Right lobe of liver (tissue), 6 donors: ENCODE results near the gene PLS1. TPM values are rescaled to one million over a fixed set of nuclear protein-coding genes. Genes with fewer than 3 reads are reported as not detected.

ENCODE experiments used
- ATAC-seq, 4 donors: fragments of 200-7000 bp; cut with Tn5 transposase; one replicate each; pipeline ENCODE4 v1.9.1; 2020; ENCODE audit warnings: mild to moderate bottlenecking in 4 of 4, moderate library complexity in 4 of 4
- DNase-seq, 3 donors: peaks; one replicate each; pipeline ENCODE4 v3.0.0-alpha.2; 2020
- H3K27ac ChIP-seq, 3 donors: fragments of 200-600 bp; one replicate each; pipeline ENCODE4 v1.8.0; 2022
- H3K27me3 ChIP-seq, 2 donors: fragments of 200-600 bp; one replicate each; pipeline ENCODE4 v1.8.0; 2022
- H3K36me3 ChIP-seq, 4 donors: fragments of 200-600 bp; sonication (generic) in 1 of 4; one replicate each; pipeline versions ENCODE4 v1.5.1 to v1.8.0; 2017 to 2022; ENCODE audit warnings: control low read depth in 1 of 4
- H3K4me1 ChIP-seq, 4 donors: fragments of 200-600 bp; sonication (generic) in 1 of 4; one replicate each; pipeline versions ENCODE4 v1.5.1 to v1.8.0; 2017 to 2022; ENCODE audit warnings: control low read depth in 1 of 4
- H3K4me3 ChIP-seq, 3 donors: fragments of 200-600 bp; one replicate each; pipeline ENCODE4 v1.8.0; 2022
- H3K9me3 ChIP-seq, 4 donors: fragments of 200-600 bp; sonication (generic) in 1 of 4; one replicate each; pipeline versions ENCODE4 v1.5.1 to v1.8.0; 2017 to 2022; ENCODE audit warnings: control low read depth in 1 of 4
- POLR2A ChIP-seq: fragments of 450-650 bp; IDR thresholded peaks from one replicate; pipeline ENCODE4 v1.6.1; 2017; ENCODE audit warnings: antibody characterized with exemption, mild to moderate bottlenecking
- WGBS: methylation state at CpG from one replicate; pipeline ENCODE4 v1.1.6; 2018; ENCODE audit warnings: low coverage, low lambda C conversion rate; ENCODE audit not compliant: insufficient coverage; ENCODE audit errors: missing lambda C conversion rate; 5-methylcytosine and 5-hydroxymethylcytosine counted together
- intact Hi-C, 2 donors: fragments of 100-400 bp; cut with DNase I; formaldehyde crosslinking; loops; one replicate each; pipeline versions ENCODE4 v1.11.2 to v1.14.1; 2022
- total RNA-seq, 6 experiments: library from RNA; depleted of rRNA in 2 of 6; stranded (reverse); fragments of >200 nt in 2 of 6; fragmentation: NEBNext Ultra II Directional in 3 of 6; extraction: Animal tissue kit (Norgen Biotek cat#: 25700) in 3 of 6; gene quantifications; one replicate each; pipeline versions ENCODE4 v1.1.0 to v1.2.4, GENCODE V29; 2016 to 2023
- TF ChIP-seq, protein P1 (sequence below), 4 donors: fragments of 200-600 bp in 3 of 4; fragments of 450-650 bp in 1 of 4; IDR thresholded peaks; one replicate each; pipeline versions ENCODE4 v1.5.1 to v1.8.0; 2016 to 2022; ENCODE audit warnings: antibody characterized with exemption in 4 of 4, mild to moderate bottlenecking in 2 of 4
- donor health status: DM: no; HTN: yes; CAD: no.
- donor health status: DM: no; HTN: no; CAD: no.
- donor health status: DM: no; HTN: no; CAD: no.
- donor health status: DM: no; HTN: yes; CAD: no.
- donor health status: DM: no; HTN: yes; CAD: no.

Gene PLS1
- total RNA-seq, 6 experiments from 2014 or later: 13.0 to 30.5 (median 18.2) TPM

DNA sequence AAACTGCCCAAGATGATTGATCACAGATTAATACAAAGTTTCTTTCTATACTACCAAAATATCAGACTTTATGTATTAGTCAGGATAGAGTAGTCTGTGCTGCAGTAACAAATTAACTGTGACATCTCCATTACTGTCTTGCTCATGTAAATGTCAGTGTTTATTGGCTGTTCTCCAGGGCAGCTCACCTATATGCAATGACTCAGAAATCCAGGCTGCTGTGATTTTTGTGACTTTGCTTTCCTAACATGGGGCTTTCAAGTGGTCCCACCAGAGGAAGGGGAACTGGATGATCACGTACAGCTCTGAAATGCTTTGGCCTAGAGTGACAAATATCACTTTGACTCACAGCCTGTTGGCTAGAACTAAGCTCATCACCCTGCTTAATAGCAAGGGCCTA lies 12.9 kb downstream of the PLS1 start:
- H3K27me3 ChIP-seq: no peaks in the 10 kb centered on the region
- no peak for DNase-seq
- no peaks in the 10 kb centered on the region for H3K36me3 ChIP-seq
- H3K4me3 ChIP-seq: no peak overlapping the region
- no peaks in the 10 kb centered on the region for H3K9me3 ChIP-seq
- H3K4me1 ChIP-seq: no peaks in the 10 kb centered on the region
- intact Hi-C loops: no loop called here
- TF ChIP-seq, protein P1, sequence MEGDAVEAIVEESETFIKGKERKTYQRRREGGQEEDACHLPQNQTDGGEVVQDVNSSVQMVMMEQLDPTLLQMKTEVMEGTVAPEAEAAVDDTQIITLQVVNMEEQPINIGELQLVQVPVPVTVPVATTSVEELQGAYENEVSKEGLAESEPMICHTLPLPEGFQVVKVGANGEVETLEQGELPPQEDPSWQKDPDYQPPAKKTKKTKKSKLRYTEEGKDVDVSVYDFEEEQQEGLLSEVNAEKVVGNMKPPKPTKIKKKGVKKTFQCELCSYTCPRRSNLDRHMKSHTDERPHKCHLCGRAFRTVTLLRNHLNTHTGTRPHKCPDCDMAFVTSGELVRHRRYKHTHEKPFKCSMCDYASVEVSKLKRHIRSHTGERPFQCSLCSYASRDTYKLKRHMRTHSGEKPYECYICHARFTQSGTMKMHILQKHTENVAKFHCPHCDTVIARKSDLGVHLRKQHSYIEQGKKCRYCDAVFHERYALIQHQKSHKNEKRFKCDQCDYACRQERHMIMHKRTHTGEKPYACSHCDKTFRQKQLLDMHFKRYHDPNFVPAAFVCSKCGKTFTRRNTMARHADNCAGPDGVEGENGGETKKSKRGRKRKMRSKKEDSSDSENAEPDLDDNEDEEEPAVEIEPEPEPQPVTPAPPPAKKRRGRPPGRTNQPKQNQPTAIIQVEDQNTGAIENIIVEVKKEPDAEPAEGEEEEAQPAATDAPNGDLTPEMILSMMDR (IDR thresholded peaks at IDR 0.05): no peak
- TF ChIP-seq POLR2A: no peak
- no peak for ATAC-seq
- H3K27ac ChIP-seq: no peak overlapping the region
- 88% methylated on average over 1 of the region's 1 CpG for WGBS

DNA sequence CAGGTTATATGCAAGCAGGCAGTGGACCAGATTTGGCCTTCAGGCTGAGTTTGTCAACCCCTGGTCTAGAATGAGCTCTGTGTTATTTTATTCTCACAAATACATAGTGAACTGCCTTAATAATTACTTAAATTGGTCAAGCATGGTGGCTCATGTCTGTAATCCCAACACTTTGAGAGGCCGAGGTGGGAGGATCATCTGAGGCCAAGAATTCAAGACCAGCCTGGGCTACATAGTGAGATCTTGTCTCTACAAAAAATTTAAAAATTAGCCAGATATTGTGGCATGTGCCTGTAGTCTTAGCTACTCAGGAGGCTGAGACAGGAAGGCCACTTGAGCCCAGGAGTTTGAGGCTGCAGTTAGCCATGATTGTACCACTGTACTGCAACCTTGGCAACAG lies 15.0 kb downstream of the PLS1 start:
- WGBS: 100% methylated on average over 1 of the region's 1 CpG
- no peak for TF ChIP-seq POLR2A
- TF ChIP-seq, protein P1 (IDR thresholded peaks at IDR 0.05): no peak
- H3K4me1 ChIP-seq: no peaks in the 10 kb centered on the region
- H3K4me3 ChIP-seq: no peak overlapping the region
- no peaks in the 10 kb centered on the region for H3K36me3 ChIP-seq
- intact Hi-C loops: no loop called here
- no peak overlapping the region for H3K27ac ChIP-seq
- no peaks in the 10 kb centered on the region for H3K9me3 ChIP-seq
- ATAC-seq (no peak), DNase-seq (no peak)
- H3K27me3 ChIP-seq: no peaks in the 10 kb centered on the region

DNA sequence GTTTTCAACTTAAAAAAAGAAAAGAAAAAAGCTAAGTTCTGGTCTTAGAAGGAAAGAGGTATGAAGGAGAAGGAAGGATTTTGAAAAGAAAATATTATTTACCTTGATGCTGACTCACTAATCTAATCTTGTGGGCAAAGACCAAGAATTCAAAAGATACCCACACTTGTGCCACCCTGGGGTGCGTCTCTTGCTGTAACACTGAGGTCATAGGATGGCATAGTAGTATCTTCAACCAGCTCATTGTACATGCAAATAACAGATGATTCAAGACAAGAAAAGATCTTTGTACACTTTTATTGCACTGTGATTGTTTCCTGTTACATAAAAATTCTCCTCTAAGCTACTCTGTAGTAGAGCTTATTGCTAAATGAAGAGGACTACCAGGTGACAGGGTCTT lies 17.3 kb downstream of the PLS1 start:
- H3K4me1 ChIP-seq: no peaks in the 10 kb centered on the region
- 75% methylated on average over 1 of the region's 1 CpG for WGBS
- intact Hi-C loops: no loop called here
- no peaks in the 10 kb centered on the region for H3K27me3 ChIP-seq
- no peak overlapping the region for H3K4me3 ChIP-seq
- ATAC-seq: peak in 1 of 4 donors; percentile 48
- no peak for TF ChIP-seq POLR2A
- TF ChIP-seq, protein P1 (IDR thresholded peaks at IDR 0.05): no peak
- H3K9me3 ChIP-seq: no peaks in the 10 kb centered on the region
- H3K27ac ChIP-seq: no peak overlapping the region
- H3K36me3 ChIP-seq: no peaks in the 10 kb centered on the region
- no peak for DNase-seq

DNA sequence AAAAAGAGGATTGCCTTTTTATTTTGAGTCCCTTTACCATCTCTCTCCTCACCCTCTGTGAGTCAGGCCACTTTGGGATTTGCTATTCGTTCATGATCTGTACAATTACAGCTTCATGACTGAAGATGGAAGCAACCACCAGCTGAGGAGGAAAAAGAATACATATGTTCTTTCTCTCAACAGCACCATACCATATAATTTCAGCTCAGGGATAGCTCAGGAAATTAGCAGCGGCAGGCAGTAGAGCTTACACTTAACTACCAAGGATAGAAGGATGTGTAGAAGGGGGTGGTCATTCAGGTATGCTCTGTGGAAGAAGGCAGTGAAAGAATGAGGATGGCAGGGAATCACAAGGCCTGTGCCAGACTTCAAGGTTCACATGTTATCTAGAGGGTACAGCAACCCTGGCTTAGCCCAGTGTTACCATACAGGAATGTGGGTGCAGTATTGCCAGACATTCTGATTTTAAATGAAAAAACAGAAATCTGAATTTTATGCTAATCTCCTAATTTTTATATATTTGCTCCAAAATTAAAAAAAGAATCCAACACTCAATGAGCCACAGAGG lies 17.9 kb downstream of the PLS1 start:
- Histone ChIP-seq H3K4me1 (no peaks in the 10 kb centered on the region), H3K4me3 (no peak overlapping the region), H3K9me3 (no peaks in the 10 kb centered on the region), H3K27me3 (no peaks in the 10 kb centered on the region), H3K27ac (no peak overlapping the region), H3K36me3 (no peaks in the 10 kb centered on the region)
- WGBS: 88% methylated on average over 2 of the region's 2 CpGs
- ATAC-seq: peak in 1 of 4 donors; percentile 33
- TF ChIP-seq POLR2A: no peak
- TF ChIP-seq, protein P1 (IDR thresholded peaks at IDR 0.05): no peak
- intact Hi-C loops: no loop called here
- DNase-seq: no peak

DNA sequence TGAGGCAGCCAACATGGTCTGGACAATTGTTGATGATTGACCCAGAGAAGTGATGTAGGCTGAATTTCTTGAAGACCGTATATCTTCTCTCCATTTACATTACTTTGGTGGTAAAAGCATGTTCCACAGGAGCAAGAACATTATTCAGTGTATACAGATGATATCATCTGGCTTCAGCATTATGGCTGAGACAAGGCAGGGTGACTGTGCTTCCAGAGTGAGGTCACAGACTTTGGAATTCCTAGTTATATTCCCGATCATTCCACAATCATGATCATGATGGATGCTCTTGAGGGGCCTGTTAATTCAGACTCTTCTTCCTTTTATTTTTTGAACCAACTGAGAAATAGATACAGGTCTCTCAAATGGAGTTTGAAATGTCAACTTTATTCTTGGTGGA lies 19.0 kb downstream of the PLS1 start:
- DNase-seq (no peak), ATAC-seq (peak in 1 of 4 donors; percentile 29)
- no peak for TF ChIP-seq POLR2A
- TF ChIP-seq, protein P1 (IDR thresholded peaks at IDR 0.05): no peak
- intact Hi-C loops: no loop called here
- Histone ChIP-seq H3K36me3 (no peaks in the 10 kb centered on the region), H3K27me3 (no peaks in the 10 kb centered on the region), H3K27ac (no peak overlapping the region), H3K9me3 (no peaks in the 10 kb centered on the region), H3K4me1 (no peaks in the 10 kb centered on the region), H3K4me3 (no peak overlapping the region)
- 81% methylated on average over 2 of the region's 2 CpGs for WGBS
